Large intestine (tissue), 3 donors: Measurements from ENCODE around the gene CCKAR. TPM values are rescaled to one million over a fixed set of nuclear protein-coding genes. Genes with fewer than 3 reads are reported as not detected.

ENCODE experiments used
- DNase-seq, 2 donors: peaks; one replicate each; pipeline versions ENCODE4 v3.0.0 to v3.0.0-alpha.2; 2013
- H3K27ac ChIP-seq: one replicate; pipeline ENCODE4 v1.5.1; 2013; ENCODE audit warnings: low read length
- H3K27me3 ChIP-seq: 2 replicates; pipeline ENCODE4 v1.6.1; 2013; ENCODE audit warnings: low read length; ENCODE audit not compliant: control insufficient read depth, insufficient read depth
- H3K36me3 ChIP-seq: 2 replicates; pipeline ENCODE4 v1.6.1; 2013; ENCODE audit warnings: low read length; ENCODE audit not compliant: control insufficient read depth, insufficient read depth
- H3K4me1 ChIP-seq: one replicate; pipeline ENCODE4 v1.6.1; 2013; ENCODE audit warnings: low read length; ENCODE audit not compliant: control insufficient read depth, insufficient read depth
- H3K4me3 ChIP-seq: one replicate; pipeline ENCODE4 v1.5.1; 2013; ENCODE audit warnings: low read length
- H3K9me3 ChIP-seq: one replicate; pipeline ENCODE4 v1.6.1; 2013; ENCODE audit warnings: mild to moderate bottlenecking, low read depth, low read length, moderate library complexity; ENCODE audit not compliant: control insufficient read depth
- WGBS: methylation state at CpG from one replicate; pipeline ENCODE4 v1.1.5; 2013; ENCODE audit warnings: low lambda C conversion rate; ENCODE audit not compliant: insufficient coverage; 5-methylcytosine and 5-hydroxymethylcytosine counted together
- polyA plus RNA-seq: library from polyadenylated mRNA; unstranded; fragments of 120-200 nt; gene quantifications from one replicate; pipeline ENCODE4 v1.2.1, GENCODE V29; 2013

CCKAR gene
- polyA plus RNA-seq, 1 donor: 0.52 TPM

- Histone ChIP-seq H3K27ac (no peak overlapping the region), H3K36me3 (no peaks in the 10 kb centered on the region), H3K4me1 (no peaks in the 10 kb centered on the region), H3K27me3 (no peaks in the 10 kb centered on the region), H3K4me3 (no peak overlapping the region), H3K9me3 (no peaks in the 10 kb centered on the region)
- DNase-seq: peak; percentile 23 to 56
- WGBS: 0% methylated on average over 1 of the region's 19 CpGs
Measured at GRCh38 chr4:26459054-26459755, 31.1 kb downstream of the CCKAR start.

- DNase-seq: no peak
- no CpG with 5 or more reads among the region's 7 CpGs for WGBS
- H3K4me1 ChIP-seq: no peaks in the 10 kb centered on the region
- H3K36me3 ChIP-seq: no peaks in the 10 kb centered on the region
- no peaks in the 10 kb centered on the region for H3K27me3 ChIP-seq
- no peak overlapping the region for H3K4me3 ChIP-seq
- no peaks in the 10 kb centered on the region for H3K9me3 ChIP-seq
- no peak overlapping the region for H3K27ac ChIP-seq
Measured at GRCh38 chr4:26458157-26458561, 32.1 kb downstream of the CCKAR start.

DNA sequence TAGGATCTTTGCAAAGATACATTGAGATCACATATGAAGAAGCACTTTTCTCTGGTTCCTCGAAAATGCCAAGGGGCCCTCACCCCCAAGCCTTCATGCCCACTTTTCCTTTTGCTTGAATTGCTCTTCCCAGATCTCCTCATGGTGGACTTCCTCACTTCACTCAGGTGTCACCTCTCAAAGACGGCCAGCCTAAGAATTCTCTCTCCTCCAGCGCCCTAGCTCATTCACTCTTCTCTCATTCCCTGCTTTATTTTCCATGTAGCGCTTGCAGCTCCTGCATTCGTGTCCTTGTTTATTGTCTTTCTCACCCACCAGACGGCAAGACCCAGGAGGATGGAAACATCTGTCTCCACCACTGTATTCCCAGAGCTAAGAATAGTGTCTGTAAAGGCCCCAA, 32.9 kb downstream of the CCKAR start:
- H3K9me3 ChIP-seq: no peaks in the 10 kb centered on the region
- 83% methylated on average over 4 of the region's 6 CpGs for WGBS
- H3K36me3 ChIP-seq: no peaks in the 10 kb centered on the region
- no peak overlapping the region for H3K4me3 ChIP-seq
- no peaks in the 10 kb centered on the region for H3K4me1 ChIP-seq
- no peaks in the 10 kb centered on the region for H3K27me3 ChIP-seq
- no peak for DNase-seq
- no peak overlapping the region for H3K27ac ChIP-seq

DNA sequence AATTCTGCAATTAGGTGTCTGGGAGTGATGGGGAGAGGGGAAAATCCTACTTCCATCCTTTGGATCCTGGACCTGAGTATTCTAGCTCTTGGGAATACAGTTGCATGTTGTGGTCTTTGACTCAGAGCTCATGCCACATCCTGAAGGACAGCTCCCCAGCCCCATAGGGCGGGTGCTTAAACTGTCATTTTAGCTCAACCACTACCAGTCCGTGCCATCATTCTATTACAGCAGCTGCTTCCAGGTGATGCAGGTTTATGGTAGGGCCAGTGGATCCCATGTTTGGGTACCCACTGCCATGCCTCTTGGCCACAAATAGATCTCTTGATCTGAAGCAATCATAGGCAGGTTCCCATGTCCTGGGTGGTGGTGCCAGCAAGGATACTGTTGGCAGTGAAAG, 34.7 kb downstream of the CCKAR start:
- Histone ChIP-seq H3K4me1 (no peaks in the 10 kb centered on the region), H3K4me3 (no peak overlapping the region), H3K27me3 (no peaks in the 10 kb centered on the region), H3K27ac (no peak overlapping the region), H3K9me3 (no peaks in the 10 kb centered on the region), H3K36me3 (no peaks in the 10 kb centered on the region)
- WGBS: no CpG with 5 or more reads among the region's 2 CpGs
- no peak for DNase-seq

- WGBS: no CpG with 5 or more reads among the region's 3 CpGs
- Histone ChIP-seq H3K36me3 (no peaks in the 10 kb centered on the region), H3K9me3 (no peaks in the 10 kb centered on the region), H3K27ac (no peak overlapping the region), H3K27me3 (no peaks in the 10 kb centered on the region), H3K4me3 (no peak overlapping the region), H3K4me1 (no peaks in the 10 kb centered on the region)
- no peak for DNase-seq
Measured at GRCh38 chr4:26454961-26455360, 35.3 kb downstream of the CCKAR start.

DNA sequence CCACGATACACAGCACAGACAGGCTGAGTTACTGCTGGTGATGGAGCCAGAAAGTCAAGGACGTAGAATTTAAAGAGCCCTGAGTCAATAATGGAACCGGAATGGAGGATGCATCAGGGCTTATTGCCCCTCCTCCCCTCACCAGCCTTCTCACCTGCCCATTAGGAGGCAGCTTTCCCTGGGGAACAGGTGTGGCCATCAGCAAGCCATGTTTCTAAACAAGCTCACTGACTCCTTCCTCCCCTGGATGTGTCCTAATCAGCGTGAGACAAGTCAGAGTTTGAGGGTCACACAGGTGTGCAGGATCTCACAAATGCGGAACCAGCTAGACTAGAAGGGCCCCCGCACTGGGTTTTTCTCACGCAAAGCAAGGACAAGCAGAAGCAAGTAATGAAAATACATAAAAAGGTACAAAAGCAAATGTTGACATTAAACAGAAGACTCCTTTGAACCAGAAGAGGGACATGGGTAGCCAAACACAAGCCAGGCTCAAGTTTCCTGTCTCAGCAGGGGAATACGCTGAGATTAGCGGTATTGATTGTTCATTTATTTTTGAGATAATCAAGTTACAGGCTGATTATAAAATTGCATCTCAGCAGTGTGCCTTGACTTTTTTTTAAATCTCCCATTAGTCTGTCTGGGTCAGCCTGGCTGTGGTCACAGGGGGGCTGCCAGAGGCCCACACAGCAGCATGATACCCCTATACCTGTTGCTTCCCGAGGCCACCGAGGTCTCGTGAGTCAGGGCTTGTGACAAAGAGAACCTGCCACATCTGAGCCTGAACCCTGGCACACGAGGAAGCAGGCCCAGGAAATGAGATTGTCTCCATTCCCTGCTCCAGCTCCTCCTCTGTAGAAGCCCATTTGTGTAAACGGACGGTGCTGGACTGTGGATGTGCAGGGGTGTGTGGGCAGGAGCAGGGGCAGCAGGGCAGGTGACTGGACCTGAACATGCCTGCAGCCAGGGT, 37.4 kb downstream of the CCKAR start:
- H3K36me3 ChIP-seq: no peaks in the 10 kb centered on the region
- no peak overlapping the region for H3K4me3 ChIP-seq
- DNase-seq: peak in 1 of 2 donors; percentile 21
- H3K9me3 ChIP-seq: no peaks in the 10 kb centered on the region
- H3K27ac ChIP-seq: no peak overlapping the region
- H3K27me3 ChIP-seq: no peaks in the 10 kb centered on the region
- H3K4me1 ChIP-seq: no peaks in the 10 kb centered on the region
- WGBS: no CpG with 5 or more reads among the region's 15 CpGs

DNA sequence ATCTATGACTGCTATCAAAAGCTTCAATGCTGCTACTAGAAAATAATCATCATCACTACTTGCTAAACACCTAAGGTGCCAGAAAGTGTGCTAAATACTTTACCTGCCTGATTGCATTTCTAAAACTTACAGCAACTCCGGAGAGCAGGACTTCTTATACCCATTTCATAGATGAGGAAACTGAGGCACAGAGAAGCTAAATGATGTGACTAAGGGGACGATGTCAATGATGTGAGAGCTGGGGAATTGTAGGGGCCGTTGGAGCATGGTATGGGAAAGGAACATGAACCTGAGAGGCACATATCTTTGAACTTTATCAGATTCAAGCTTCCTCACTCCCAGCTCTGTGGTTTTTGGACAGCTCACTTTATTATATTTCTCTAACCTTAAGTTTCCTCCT, 38.7 kb downstream of the CCKAR start:
- Histone ChIP-seq H3K4me1 (no peaks in the 10 kb centered on the region), H3K9me3 (peaks cover 4% of the 10 kb centered on the region), H3K27me3 (no peaks in the 10 kb centered on the region), H3K27ac (no peak overlapping the region), H3K4me3 (no peak overlapping the region), H3K36me3 (no peaks in the 10 kb centered on the region)
- DNase-seq: no peak
- no CpG with 5 or more reads among the region's 3 CpGs for WGBS

DNA sequence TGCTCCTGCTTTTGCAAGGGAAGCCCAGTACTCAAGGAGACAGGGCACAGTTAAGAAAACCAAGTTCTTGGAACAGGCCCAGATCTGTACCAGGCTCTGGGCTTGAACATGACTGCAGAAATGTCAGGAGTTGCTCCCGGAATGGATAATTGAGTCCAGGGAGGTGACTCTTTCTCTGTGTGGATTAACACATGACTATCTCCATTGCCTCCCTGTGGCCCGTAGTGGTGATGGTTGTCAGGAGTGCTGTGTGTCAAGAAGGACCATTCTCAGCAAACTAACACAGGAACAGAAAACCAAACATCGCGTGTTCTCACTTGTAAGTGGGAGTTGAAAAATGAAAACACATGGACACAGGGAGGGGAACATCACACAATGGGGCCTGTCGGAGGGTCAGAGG, 39.9 kb downstream of the CCKAR start:
- Histone ChIP-seq H3K36me3 (no peaks in the 10 kb centered on the region), H3K4me3 (no peak overlapping the region), H3K9me3 (peaks cover 4% of the 10 kb centered on the region), H3K27me3 (no peaks in the 10 kb centered on the region), H3K27ac (no peak overlapping the region), H3K4me1 (no peaks in the 10 kb centered on the region)
- WGBS: no CpG with 5 or more reads among the region's 5 CpGs
- DNase-seq: no peak

DNA sequence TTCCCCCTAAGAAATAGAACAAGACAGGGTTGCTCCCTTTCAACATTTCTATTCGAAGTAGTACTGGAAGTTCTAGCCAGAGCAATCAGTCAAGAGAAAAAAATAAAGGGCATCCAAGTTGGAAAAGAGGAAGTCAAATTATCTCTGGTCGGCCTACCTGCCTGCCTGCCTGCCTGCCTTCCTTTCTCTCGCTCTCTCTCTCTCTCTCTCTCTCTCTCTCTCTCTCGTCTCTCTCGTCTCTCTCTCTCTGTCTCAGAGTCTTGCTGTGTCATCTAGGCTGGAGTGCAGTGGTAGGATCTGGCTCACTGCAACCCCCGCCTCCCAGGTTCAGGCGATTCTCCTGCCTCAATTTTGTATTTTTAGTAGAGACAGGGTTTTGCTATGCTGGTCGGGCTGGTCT, 42.9 kb downstream of the CCKAR start:
- Histone ChIP-seq H3K9me3 (peaks cover 4% of the 10 kb centered on the region), H3K36me3 (no peaks in the 10 kb centered on the region), H3K27me3 (no peaks in the 10 kb centered on the region), H3K27ac (no peak overlapping the region), H3K4me1 (no peaks in the 10 kb centered on the region), H3K4me3 (no peak overlapping the region)
- WGBS: no CpG with 5 or more reads among the region's 8 CpGs
- DNase-seq: no peak

GRCh38 chr4:26441771-26442170, 48.5 kb downstream of the CCKAR start:
- DNase-seq: no peak
- Histone ChIP-seq H3K27ac (no peak overlapping the region), H3K27me3 (no peaks in the 10 kb centered on the region), H3K36me3 (peaks cover 8% of the 10 kb centered on the region), H3K9me3 (no peaks in the 10 kb centered on the region), H3K4me3 (no peak overlapping the region), H3K4me1 (no peaks in the 10 kb centered on the region)
- no CpG with 5 or more reads among the region's 5 CpGs for WGBS
